SKM-1 (cell line): Measurements from ENCODE around the gene SLC6A18.
"Not testable (repeated sequence)": the region's sequence is repeated elsewhere in the genome, so short reads cannot be mapped to it uniquely, and the experiment has no call there.

Experiments used
- DNase-seq: peaks from one replicate; lab custom pipeline; 2025; ENCODE audit not compliant: unreplicated experiment; lab: John Stamatoyannopoulos, UW

Gene SLC6A18

GRCh38 chr5:1252681-1253080 is 27.5 kb downstream of the SLC6A18 start:
- no peak for DNase-seq

- DNase-seq, result no peak
Observed at GRCh38 chr5:1253456-1254105, 28.4 kb downstream of the SLC6A18 start.

- DNase-seq, result no peak
Observed at GRCh38 chr5:1254196-1254595, 29.0 kb downstream of the SLC6A18 start.

- DNase-seq, result no peak
Observed at GRCh38 chr5:1255081-1255561, 29.9 kb downstream of the SLC6A18 start.

GRCh38 chr5:1256776-1257175 is 31.6 kb downstream of the SLC6A18 start:
- no peak for DNase-seq

GRCh38 chr5:1257363-1257762 is 32.2 kb downstream of the SLC6A18 start:
- DNase-seq, result no peak

- no peak for DNase-seq
Observed at GRCh38 chr5:1257841-1258240, 32.7 kb downstream of the SLC6A18 start.

- no peak for DNase-seq
Observed at GRCh38 chr5:1259806-1260480, 34.8 kb downstream of the SLC6A18 start.

- no peak for DNase-seq
Observed at GRCh38 chr5:1261643-1262042, 36.5 kb downstream of the SLC6A18 start.

GRCh38 chr5:1262381-1262780 is 37.2 kb downstream of the SLC6A18 start:
- DNase-seq, result no peak

GRCh38 chr5:1264211-1264610 is 39.0 kb downstream of the SLC6A18 start:
- no peak for DNase-seq

GRCh38 chr5:1265026-1265425 is 39.8 kb downstream of the SLC6A18 start:
- no peak for DNase-seq

- no peak for DNase-seq
Observed at GRCh38 chr5:1265461-1266455, 40.6 kb downstream of the SLC6A18 start.

- no peak for DNase-seq
Observed at GRCh38 chr5:1266791-1267190, 41.6 kb downstream of the SLC6A18 start.

- DNase-seq, result not testable (repeated sequence)
Observed at GRCh38 chr5:1267464-1267863, 42.3 kb downstream of the SLC6A18 start.

- DNase-seq, result no peak
Observed at GRCh38 chr5:1268056-1268455, 42.9 kb downstream of the SLC6A18 start.

- no peak for DNase-seq
Observed at GRCh38 chr5:1268666-1269065, 43.5 kb downstream of the SLC6A18 start.

GRCh38 chr5:1270426-1270825 is 45.2 kb downstream of the SLC6A18 start:
- DNase-seq, result no peak

- DNase-seq, result no peak
Observed at GRCh38 chr5:1270933-1271914, 46.0 kb downstream of the SLC6A18 start.

- DNase-seq, result no peak
Observed at GRCh38 chr5:1272201-1272600, 47.0 kb downstream of the SLC6A18 start.
